PC-9 (cell line): ENCODE data around the gene IL23R. TPM values are rescaled to one million over a fixed set of nuclear protein-coding genes. Genes with fewer than 3 reads are reported as not detected.

Experiments
- BruUV-seq: library from RNA; stranded (reverse); fragments of 400-500 nt; replicated peaks from 2 replicates; lab custom pipeline; 2021; lab: Mats Ljungman, UMichigan
- CTCF ChIA-PET: fragments of 300-600 bp; sonication (Branson Sonifier 250); formaldehyde crosslinking; loops from one replicate; lab custom pipeline; 2022; ENCODE audit warnings: antibody characterized with exemption; lab: Charles Lee
- POLR2A ChIA-PET: fragments of 300-600 bp; sonication (Branson Sonifier 250); formaldehyde crosslinking; loops from one replicate; lab custom pipeline; 2022; ENCODE audit warnings: antibody characterized with exemption; ENCODE audit not compliant: unreplicated experiment; lab: Charles Lee
- DNase-seq, 2 experiments: peaks; one replicate each; pipeline versions ENCODE4 v3.0.0 to v3.0.0-alpha.2; 2015 to 2022; ENCODE audit warnings: mixed read lengths in 1 of 2
- H2AFZ ChIP-seq: fragments of 200-600 bp; sonication (generic); 2 replicates; pipeline ENCODE4 v1.8.1; 2017; ENCODE audit warnings: antibody characterized with exemption
- H3F3A ChIP-seq: fragments of 200-600 bp; sonication (generic); 2 replicates; pipeline ENCODE4 v1.8.1; 2017; ENCODE audit warnings: antibody characterized with exemption, mild to moderate bottlenecking, low read depth; ENCODE audit not compliant: insufficient read depth
- H3K27ac ChIP-seq: fragments of 200-600 bp; sonication (generic); 2 replicates; pipeline ENCODE4 v1.6.1; 2016; ENCODE audit warnings: mixed run types
- H3K27me3 ChIP-seq: fragments of 200-600 bp; sonication (generic); 2 replicates; pipeline ENCODE4 v1.6.1; 2016; ENCODE audit warnings: low read depth, mixed run types; ENCODE audit not compliant: insufficient read depth
- H3K36me3 ChIP-seq: fragments of 200-600 bp; sonication (generic); 2 replicates; pipeline ENCODE4 v1.6.1; 2016; ENCODE audit warnings: low read depth, mixed run types
- H3K4me1 ChIP-seq: fragments of 200-600 bp; sonication (generic); replicated peaks from 2 replicates; pipeline ENCODE4 v1.6.1; 2016; ENCODE audit warnings: mixed run types; ENCODE audit not compliant: insufficient read depth
- H3K4me2 ChIP-seq: fragments of 200-600 bp; sonication (generic); 2 replicates; pipeline ENCODE4 v1.6.1; 2017; ENCODE audit warnings: mixed run types
- H3K4me3 ChIP-seq: fragments of 200-600 bp; sonication (generic); 2 replicates; pipeline ENCODE4 v1.6.1; 2016; ENCODE audit warnings: mixed run types
- H3K79me2 ChIP-seq: fragments of 200-600 bp; sonication (generic); 2 replicates; pipeline ENCODE4 v1.6.1; 2017; ENCODE audit warnings: low read depth, mixed run types
- H3K9me2 ChIP-seq: fragments of 200-600 bp; sonication (generic); 2 replicates; pipeline ENCODE4 v1.8.1; 2017; ENCODE audit warnings: mild to moderate bottlenecking; ENCODE audit not compliant: insufficient read depth
- H3K9me3 ChIP-seq: fragments of 200-600 bp; sonication (generic); 2 replicates; pipeline ENCODE4 v1.8.1; 2016; ENCODE audit warnings: low read depth; ENCODE audit not compliant: insufficient read depth
- H4K20me1 ChIP-seq: fragments of 200-600 bp; sonication (generic); 2 replicates; pipeline ENCODE4 v1.8.1; 2017; ENCODE audit not compliant: insufficient read depth
- CTCF ChIP-seq: fragments of 200-600 bp; sonication (generic); conservative IDR thresholded peaks from 2 replicates; pipeline ENCODE4 v1.6.1; 2017; ENCODE audit warnings: mixed run types, antibody characterized with exemption, mild to moderate bottlenecking, moderate library complexity
- EZH2 ChIP-seq: fragments of 200-600 bp; sonication (generic); IDR thresholded peaks from 2 replicates; pipeline ENCODE4 v1.8.0; 2017; ENCODE audit warnings: antibody characterized with exemption, low read depth
- intact Hi-C: fragments of 100-400 bp; cut with micrococcal nuclease; formaldehyde crosslinking; loops from one replicate; pipeline ENCODE4 v1.10.0; 2022; ENCODE audit not compliant: unreplicated experiment
- total RNA-seq: library from RNA; stranded (reverse); gene quantifications from 2 replicates; pipeline ENCODE4 v1.2.3, GENCODE V29; 2021

Gene IL23R
- total RNA-seq, 1 experiment from 2014 or later = not detected

- BruUV-seq = no TSS peak
- Histone ChIP-seq H3F3A (no peaks in the 10 kb centered on the region), H3K9me3 (no peaks in the 10 kb centered on the region), H3K4me1 (no peaks in the 10 kb centered on the region), H3K36me3 (no peaks in the 10 kb centered on the region), H3K79me2 (no peaks in the 10 kb centered on the region), H4K20me1 (no peaks in the 10 kb centered on the region), H2AFZ (no peak overlapping the region), H3K27ac (no peak overlapping the region), H3K4me2 (no peak overlapping the region), H3K4me3 (no peak overlapping the region), H3K9me2 (no peaks in the 10 kb centered on the region), H3K27me3 (no peaks in the 10 kb centered on the region)
- POLR2A ChIA-PET = no interaction called here
- CTCF ChIA-PET = no interaction called here
- intact Hi-C loops = no loop called here
- TF ChIP-seq EZH2 (no peak), CTCF (no peak)
- DNase-seq = no peak
Measured at GRCh38 chr1:67188137-67188536, 21.9 kb downstream of the IL23R start.

- Histone ChIP-seq H2AFZ (no peak overlapping the region), H3K4me1 (no peaks in the 10 kb centered on the region), H3K9me3 (no peaks in the 10 kb centered on the region), H3K27ac (no peak overlapping the region), H3K9me2 (no peaks in the 10 kb centered on the region), H3K4me3 (no peak overlapping the region), H3K27me3 (no peaks in the 10 kb centered on the region), H4K20me1 (no peaks in the 10 kb centered on the region), H3K4me2 (no peak overlapping the region), H3F3A (no peaks in the 10 kb centered on the region), H3K79me2 (no peaks in the 10 kb centered on the region), H3K36me3 (no peaks in the 10 kb centered on the region)
- TF ChIP-seq EZH2 (no peak), CTCF (no peak)
- CTCF ChIA-PET = no interaction called here
- no TSS peak for BruUV-seq
- POLR2A ChIA-PET = no interaction called here
- DNase-seq = no peak
- intact Hi-C loops = no loop called here
Measured at GRCh38 chr1:67189953-67190352, 23.7 kb downstream of the IL23R start.

DNA sequence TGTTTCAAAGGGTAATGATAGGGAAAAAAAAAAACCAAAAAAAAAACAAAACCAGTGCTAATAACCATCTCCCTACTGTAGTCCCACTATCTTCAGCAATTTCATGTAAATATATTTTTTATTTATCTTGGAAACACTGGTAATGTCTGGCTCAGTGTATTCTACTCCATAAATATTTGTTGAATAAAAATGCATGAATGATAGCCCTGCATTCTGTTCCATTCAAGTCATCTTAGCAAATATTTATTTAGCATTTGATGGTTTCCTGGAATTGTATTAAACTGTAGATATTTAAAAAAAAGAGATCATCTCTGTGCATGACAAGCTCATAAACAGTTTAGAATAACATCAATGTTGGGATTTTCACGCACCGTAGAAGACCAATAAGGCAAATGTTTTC lies 24.2 kb downstream of the IL23R start:
- H3K4me1 ChIP-seq = no peaks in the 10 kb centered on the region
- TF ChIP-seq CTCF (no peak), EZH2 (no peak)
- no peak overlapping the region for H3K27ac ChIP-seq
- intact Hi-C loops = no loop called here
- ChIA-PET POLR2A (no interaction called here), CTCF (no interaction called here)
- no peaks in the 10 kb centered on the region for H3K27me3 ChIP-seq
- no peak overlapping the region for H3K4me3 ChIP-seq
- H3K79me2 ChIP-seq = no peaks in the 10 kb centered on the region
- no peaks in the 10 kb centered on the region for H3K36me3 ChIP-seq
- no TSS peak for BruUV-seq
- no peaks in the 10 kb centered on the region for H3F3A ChIP-seq
- no peaks in the 10 kb centered on the region for H3K9me2 ChIP-seq
- H4K20me1 ChIP-seq = no peaks in the 10 kb centered on the region
- no peak overlapping the region for H2AFZ ChIP-seq
- DNase-seq = no peak
- H3K4me2 ChIP-seq = no peak overlapping the region
- no peaks in the 10 kb centered on the region for H3K9me3 ChIP-seq
